ENCODE results near the gene SMIM23.

DNA sequence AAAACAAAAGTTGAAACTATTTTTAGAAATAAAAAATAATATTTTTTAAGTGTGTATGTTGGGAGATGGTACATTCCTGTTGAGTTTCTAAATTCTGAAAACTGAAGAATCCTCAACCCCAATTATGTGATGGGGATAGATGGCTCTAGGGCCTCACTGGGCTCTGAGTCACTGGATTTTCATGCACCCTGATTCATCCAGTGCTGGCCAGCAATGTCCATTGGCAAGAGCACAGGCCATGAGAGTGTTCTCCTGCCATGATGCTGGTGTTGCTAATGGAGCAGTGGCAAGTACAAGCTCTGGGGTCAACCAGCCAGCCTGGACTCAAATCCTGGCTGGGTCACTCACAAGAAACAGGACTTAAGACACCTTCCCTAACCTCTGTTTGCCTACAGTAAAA, 23.3 kb downstream of the SMIM23 start:
- TF ChIP-seq SP1 (IDR thresholded peaks at IDR 0.05) (no peak), ELF4 (IDR thresholded peaks at IDR 0.05) (no peak), FOXM1 (IDR thresholded peaks at IDR 0.05; ENCODE audit: borderline replicate concordance) (no peak), BHLHE40 (IDR thresholded peaks at IDR 0.05; ENCODE audit: borderline replicate concordance) (no peak), FOXA1 (IDR thresholded peaks at IDR 0.05) (no peak), HDGF (IDR thresholded peaks at IDR 0.05; ENCODE audit: borderline replicate concordance) (no peak), LEF1 (IDR thresholded peaks at IDR 0.05; ENCODE audit: borderline replicate concordance) (no peak)

Data from HEK293T (cell line).